ENCODE data around the gene SNTG2. TPM values are rescaled to one million over a fixed set of nuclear protein-coding genes. Genes with fewer than 3 reads are reported as not detected.
"Not testable (repeated sequence)": the region's sequence is repeated elsewhere in the genome, so short reads cannot be mapped to it uniquely, and the experiment has no call there.

Gene SNTG2
- total RNA-seq, 1 donor from 2014 or later = 1.0 TPM

GRCh38 chr2:1209761-1210160 is 259.1 kb downstream of the SNTG2 start:
- intact Hi-C loops (cut with DNase I) = no loop called here
- DNase-seq (ENCODE audit: low spot score) = no peak

- intact Hi-C loops (cut with DNase I) = no loop called here
- no peak for DNase-seq (ENCODE audit: low spot score)
These were observed 259.7 kb downstream of the SNTG2 start for GRCh38 chr2:1210352-1210751.

DNA sequence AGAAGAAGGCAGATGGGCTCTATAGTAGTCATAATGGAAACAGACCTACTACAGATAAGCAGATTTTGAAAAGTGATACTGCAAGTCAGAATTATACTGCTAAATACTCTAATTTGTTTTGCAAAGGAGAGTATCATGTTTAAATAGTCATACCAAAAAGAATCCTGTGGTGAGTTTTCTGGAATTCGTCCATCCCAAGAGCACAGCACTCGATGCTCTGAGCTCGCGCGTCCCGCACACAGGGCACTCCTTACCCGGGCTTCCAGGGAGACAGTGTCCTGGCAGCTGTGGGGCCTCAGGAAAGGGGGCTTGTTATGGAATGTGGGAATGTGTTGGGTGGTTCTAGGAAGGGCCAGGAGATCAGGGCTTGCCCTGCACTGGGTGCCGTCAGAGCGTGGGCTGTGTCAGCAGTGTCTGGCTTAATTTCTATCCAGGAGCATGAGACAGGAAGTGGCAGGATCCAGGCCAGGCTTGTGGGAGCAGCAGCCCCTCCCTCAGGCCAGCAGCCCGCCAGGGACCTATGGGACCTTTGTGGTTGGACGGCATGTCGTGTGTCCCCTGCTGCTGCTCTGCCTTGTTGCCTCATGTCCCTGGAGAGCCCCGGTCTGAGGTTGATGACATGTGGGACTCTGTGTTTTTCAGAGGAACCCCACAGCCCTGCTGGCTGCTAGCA is 269.4 kb downstream of the SNTG2 start:
- intact Hi-C loops (cut with DNase I) = no loop called here
- DNase-seq (ENCODE audit: low spot score) = no peak

GRCh38 chr2:1222056-1222455 is 271.4 kb downstream of the SNTG2 start:
- intact Hi-C loops (cut with DNase I) = no loop called here

DNA sequence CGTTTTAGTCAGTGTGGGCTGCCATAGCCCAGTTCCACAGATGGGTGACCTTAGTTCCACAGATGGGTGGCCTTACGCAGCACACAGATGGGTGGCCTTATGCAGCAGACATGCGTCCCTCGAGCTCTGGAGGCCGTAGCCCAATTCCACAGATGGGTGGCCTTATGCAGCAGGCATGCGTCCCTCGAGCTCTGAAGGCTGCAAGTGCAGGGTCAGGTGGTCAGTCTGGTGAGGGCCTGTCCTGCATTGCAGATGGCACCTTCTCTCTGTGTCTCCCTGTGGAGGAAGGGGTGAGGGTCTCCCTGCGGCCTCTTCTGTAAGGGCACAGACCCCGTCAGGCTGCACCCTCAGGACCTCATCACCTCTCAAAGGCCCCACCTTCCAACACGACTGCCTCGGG is 273.1 kb downstream of the SNTG2 start:
- intact Hi-C loops (cut with DNase I) = no loop called here
- no peak for DNase-seq (ENCODE audit: low spot score)

More at GRCh38 chr2:1222056-1222455, 271.4 kb downstream of the SNTG2 start:
- DNase-seq (ENCODE audit: low spot score) = no peak

- no peak for DNase-seq (ENCODE audit: low spot score)
- intact Hi-C loops (cut with DNase I) = no loop called here
These were observed 274.3 kb downstream of the SNTG2 start for GRCh38 chr2:1224901-1225300.

DNA sequence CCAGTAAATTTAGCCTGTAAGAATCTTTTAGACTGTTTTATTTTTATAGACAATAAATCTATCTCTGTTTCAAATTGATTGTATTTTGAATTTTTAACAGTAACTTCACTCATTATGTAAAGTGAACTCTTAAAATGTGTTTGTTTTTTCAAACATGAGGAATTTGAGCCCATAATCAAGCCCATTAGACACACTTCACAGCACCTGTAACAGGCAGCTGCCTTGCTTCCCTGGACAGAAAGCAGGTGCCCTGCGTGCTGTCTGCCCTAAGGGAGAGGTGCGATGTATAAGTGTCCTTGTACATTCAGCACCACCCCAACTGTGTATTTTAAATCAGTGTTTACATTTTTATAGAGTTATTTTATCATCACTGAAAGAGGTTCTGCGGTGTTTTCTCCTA is 276.1 kb downstream of the SNTG2 start:
- intact Hi-C loops (cut with DNase I) = no loop called here
- DNase-seq (ENCODE audit: low spot score) = no peak

GRCh38 chr2:1227274-1227900 is 276.7 kb downstream of the SNTG2 start:
- intact Hi-C loops (cut with DNase I) = no loop called here
- no peak for DNase-seq (ENCODE audit: low spot score)

DNA sequence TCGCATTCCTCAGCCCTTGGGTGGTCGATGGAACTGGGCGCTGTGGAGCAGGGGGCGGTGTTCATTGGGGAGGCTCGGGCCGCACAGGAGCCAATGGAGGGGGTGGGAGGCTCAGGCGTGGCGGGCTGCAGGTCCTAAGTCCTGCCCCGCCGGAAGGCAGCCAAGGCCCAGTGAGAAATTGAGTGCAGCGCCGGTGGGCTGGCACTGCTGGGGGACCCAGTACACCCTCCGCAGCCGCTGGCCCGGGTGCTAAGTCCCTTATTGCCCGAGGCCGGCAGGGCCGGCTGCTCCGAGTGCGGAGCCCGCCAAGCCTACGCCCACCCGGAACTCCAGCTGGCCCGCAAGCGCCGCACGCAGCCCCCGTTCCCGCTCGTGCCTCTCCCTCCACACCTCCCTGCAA is 278.9 kb downstream of the SNTG2 start:
- DNase-seq (ENCODE audit: low spot score); intact Hi-C loops (cut with DNase I): not testable (repeated sequence)

DNA sequence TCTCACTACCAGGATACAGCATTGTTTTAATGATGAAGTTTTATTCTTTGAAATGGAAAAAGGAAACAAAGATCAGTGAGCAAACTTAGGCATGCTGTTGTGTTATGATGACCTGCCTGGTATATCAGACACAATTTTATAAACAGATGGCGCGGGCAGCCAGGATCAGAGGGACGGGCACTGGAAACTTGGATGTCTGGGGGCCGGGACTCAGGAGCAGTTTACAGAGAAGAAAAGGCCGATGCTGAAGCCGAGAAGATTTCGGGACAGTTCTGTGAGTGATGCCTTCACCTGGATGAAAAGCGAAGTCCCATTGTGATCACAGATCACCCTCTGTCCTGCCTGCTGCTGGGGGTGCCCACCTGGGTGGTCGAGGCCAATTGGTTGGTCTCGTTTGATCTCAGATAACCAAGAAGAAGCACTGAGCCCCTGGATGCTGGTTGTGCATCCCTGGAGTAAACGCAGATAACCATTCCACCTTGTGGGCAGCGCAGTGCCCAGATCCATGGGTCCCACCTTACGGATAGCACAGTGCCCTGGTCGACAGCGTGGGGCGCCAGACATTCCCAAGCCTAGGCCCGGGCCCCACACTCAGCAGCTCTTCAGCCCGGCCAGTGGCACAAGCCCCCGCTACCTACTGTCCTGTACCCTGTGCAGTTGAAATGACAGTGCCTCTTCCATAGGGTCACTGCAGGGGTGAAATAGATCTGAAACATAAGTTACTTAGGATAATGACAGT is 279.7 kb downstream of the SNTG2 start:
- no peak for DNase-seq (ENCODE audit: low spot score)
- intact Hi-C loops (cut with DNase I) = no loop called here

DNA sequence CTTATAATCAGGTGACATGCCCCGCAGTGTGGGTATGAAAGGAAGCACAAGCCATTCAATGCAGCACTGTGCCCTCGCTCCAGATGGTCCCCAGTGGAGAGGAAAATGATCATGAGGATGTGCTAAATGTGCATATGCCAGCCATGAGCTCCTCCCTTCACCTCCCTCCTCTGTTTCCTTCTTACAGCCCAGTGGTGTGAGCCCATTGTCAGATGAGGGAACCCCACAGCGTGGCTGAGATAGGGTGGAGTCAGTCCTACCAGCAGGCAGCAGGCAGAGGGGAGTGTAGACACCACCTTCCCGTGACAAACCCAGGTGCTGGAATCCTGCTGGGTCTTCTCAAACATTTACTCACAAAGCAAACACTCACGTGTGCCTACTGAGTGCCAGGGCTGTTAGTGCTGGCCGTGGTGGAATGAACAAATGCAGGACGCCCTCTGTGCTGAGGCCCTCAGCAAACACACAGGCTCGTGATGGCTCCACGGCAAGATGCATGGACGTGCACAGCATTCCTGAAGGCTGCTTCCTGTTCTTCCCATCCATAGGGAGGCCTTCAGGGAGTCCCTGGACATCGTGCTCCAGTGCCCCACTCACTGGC is 280.9 kb downstream of the SNTG2 start:
- DNase-seq (ENCODE audit: low spot score) = no peak
- intact Hi-C loops (cut with DNase I) = no loop called here

GRCh38 chr2:1233281-1233680 is 282.6 kb downstream of the SNTG2 start:
- DNase-seq (ENCODE audit: low spot score) = no peak
- intact Hi-C loops (cut with DNase I) = no loop called here

DNA sequence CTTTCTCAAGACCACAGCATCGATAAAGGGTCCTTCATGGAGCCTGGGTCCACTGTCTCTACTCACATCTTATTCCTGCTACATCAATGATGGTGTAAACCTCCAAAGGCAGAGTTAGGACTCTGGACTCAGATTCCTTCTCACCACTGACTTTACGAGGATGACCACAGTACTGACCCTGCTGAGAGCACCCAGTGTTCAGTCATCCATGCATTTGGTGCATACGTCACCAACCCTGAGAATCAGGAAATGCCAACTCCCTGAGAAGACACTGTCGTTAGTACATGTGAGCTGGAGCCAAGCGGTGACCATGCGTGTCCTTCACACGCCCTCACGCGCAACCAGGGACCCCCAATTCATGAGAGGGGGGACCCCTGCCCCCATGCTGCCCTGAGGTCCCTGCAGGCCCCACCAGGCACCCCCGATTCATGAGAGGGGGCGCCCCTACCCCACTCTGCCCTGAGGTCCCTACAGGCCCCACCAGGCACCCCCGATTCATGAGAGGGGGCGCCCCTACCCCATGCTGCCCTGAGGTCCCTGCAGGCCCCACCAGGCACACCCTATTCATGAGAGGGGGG is 284.2 kb downstream of the SNTG2 start:
- intact Hi-C loops (cut with DNase I) = no loop called here
- DNase-seq (ENCODE audit: low spot score) = no peak

- no peak for DNase-seq (ENCODE audit: low spot score)
- intact Hi-C loops (cut with DNase I) = no loop called here
These were observed 285.2 kb downstream of the SNTG2 start for GRCh38 chr2:1235806-1236205.

DNA sequence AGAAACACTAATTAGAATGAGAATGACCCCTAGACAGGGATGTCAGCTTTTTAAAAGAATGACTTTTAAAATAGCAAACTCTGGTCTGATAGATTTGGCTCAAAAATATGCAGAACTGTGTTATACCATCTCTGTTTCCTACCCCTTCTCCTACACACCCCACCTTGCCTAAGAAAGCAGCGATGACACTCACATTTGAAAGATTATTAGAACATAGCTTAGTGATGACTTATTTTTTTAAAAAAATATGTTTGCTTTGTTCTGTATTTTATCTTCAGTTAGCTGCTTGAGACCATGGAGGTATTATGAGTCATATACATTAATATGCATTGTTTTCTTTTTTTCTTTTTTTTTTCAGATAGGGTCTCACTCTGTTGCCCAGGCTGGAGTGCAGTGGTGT is 286.0 kb downstream of the SNTG2 start:
- intact Hi-C loops (cut with DNase I) = no loop called here
- DNase-seq (ENCODE audit: low spot score) = no peak

DNA sequence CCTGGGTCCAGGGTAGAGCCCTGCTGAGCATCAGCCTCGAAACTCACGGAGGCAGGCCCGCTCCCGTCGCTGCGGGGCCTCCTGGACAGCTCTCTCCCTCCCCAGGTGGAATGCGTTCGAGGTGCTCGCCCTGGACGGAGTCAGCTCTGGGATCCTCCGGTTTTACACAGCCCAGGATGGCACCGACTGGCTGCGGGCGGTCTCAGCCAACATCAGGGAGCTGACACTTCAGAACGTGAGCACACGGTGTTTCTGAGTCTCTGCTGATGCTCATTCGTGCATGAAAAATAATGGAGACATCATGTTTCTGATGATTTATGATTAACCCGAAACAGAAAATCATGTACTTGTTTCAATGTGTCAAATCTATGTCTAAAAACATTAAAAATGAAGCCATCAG is 287.1 kb downstream of the SNTG2 start:
- no peak for DNase-seq (ENCODE audit: low spot score)
- intact Hi-C loops (cut with DNase I) = no loop called here

DNA sequence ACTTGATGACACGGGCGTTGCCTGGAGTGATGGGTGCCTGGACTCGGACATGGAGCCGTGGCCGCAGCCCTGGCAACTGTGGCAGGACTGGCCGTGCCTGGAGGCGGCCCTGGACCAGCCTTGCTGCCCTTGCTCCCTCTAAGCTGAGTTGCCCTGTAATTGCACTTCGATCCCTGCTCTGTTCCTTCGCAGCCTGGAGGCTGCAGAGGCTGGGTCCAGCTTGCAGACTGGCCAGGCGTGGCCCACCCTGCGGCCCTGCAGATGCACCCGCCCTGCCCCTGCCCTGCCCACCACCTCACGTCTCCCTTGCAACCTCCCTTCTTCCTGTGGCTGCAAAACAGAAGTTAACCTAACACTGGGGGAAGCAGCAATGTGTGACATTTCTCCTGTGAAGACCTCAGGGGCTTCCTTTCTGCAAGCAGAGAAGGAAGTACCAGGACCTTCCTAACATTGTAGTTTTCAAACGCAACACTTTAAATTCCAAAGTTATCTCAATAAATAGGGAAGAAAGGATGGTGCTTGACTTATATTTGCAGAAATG is 288.0 kb downstream of the SNTG2 start:
- no peak for DNase-seq (ENCODE audit: low spot score)
- intact Hi-C loops (cut with DNase I) = no loop called here

DNA sequence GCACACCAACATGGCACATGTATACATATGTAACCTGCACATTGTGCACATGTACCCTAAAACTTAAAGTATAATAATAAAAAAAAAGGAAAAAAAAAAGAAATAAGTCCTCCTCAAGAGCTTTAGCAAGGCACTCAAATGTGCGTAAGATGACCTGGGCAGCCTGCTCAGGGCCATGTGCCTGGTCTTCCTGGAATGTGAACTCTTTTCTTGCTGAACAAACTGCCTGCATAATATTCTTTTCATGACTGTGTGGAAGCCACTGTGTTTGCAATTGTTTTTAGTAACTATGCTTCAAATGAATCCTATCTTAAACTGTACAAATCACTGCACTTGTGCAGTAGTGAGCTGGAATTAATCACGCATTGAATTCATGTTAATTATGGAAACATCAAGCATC is 294.5 kb downstream of the SNTG2 start:
- DNase-seq (ENCODE audit: low spot score) = no peak
- intact Hi-C loops (cut with DNase I) = no loop called here

GRCh38 chr2:1246239-1246638 is 295.6 kb downstream of the SNTG2 start:
- DNase-seq (ENCODE audit: low spot score) = no peak
- intact Hi-C loops (cut with DNase I) = no loop called here

- intact Hi-C loops (cut with DNase I) = no loop called here
- DNase-seq (ENCODE audit: low spot score) = no peak
These were observed 296.3 kb downstream of the SNTG2 start for GRCh38 chr2:1246991-1247390.

Measured in cardiac septum (tissue), 1 donor.